ENCODE data around the gene ATXN2. TPM values are rescaled to one million over a fixed set of nuclear protein-coding genes. Genes with fewer than 3 reads are reported as not detected.
"Not testable (repeated sequence)": the region's sequence is repeated elsewhere in the genome, so short reads cannot be mapped to it uniquely, and the experiment has no call there.

Gene ATXN2
- total and polyA plus RNA-seq, 9 of the 15 experiments (the other 6 are each of a cell fraction or from before 2014, with no cell fraction given): 16.8 to 67.8 (median 29.3) TPM

DNA sequence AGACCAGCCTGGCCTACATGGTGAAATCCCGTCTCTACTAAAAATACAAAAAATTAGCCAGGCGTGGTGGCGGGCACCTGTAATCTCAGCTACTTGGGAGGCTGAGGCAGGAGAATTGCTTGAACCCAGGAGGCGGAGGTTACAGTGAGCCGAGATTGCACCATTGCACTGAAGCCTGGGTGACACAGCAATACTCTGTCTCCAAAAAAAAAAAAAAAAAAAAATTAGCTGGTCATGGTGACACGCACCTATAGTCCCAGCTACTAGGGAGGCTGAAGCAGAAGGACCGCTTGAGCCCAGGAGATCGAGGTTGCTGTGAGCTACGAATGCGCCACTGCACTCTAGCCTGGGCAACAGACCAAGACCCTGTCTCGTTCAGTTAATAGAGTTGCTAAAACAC, 3.7 kb upstream of the ATXN2 start:
- H3K36me3 ChIP-seq (ENCODE audit: control insufficient read depth, insufficient read depth, low read length); H3K9me3 ChIP-seq (replicated peaks; ENCODE audit: control insufficient read depth, insufficient read depth, low read depth, low read length); H3K27ac ChIP-seq (ENCODE audit: extremely low read depth, low read depth, low read length); H3K9ac ChIP-seq (ENCODE audit: insufficient read depth in 1 of 2, low read depth in 2 of 2, low read length in 2 of 2); H3K4me2 ChIP-seq (ENCODE audit: insufficient read depth, low read length); H2AFZ ChIP-seq (ENCODE audit: low read depth, low read length); DNase-seq (ENCODE audit: extremely low read depth in 1 of 4, low spot score in 3 of 4); in situ Hi-C loops (cut with MboI); H4K20me1 ChIP-seq (replicated peaks; ENCODE audit: control insufficient read depth, insufficient read depth, low read length); H3K9me1 ChIP-seq (ENCODE audit: control insufficient read depth, insufficient read depth, low read length); CTCF ChIA-PET (ENCODE audit: low intra/inter-chr PET ratio); ATAC-seq; H3K27me3 ChIP-seq (ENCODE audit: control insufficient read depth in 2 of 2, insufficient read depth in 2 of 2, low read length in 2 of 2); H3K4me3 ChIP-seq; intact Hi-C loops (cut with micrococcal nuclease); FAIRE-seq; BruUV-seq (replicated peaks): not testable (repeated sequence)
- Histone ChIP-seq H3K79me2 (ENCODE audit: control insufficient read depth, insufficient read depth, low read length) (peaks cover 24% of the 10 kb centered on the region), H3K4me1 (replicated peaks in 1 of 2; ENCODE audit: control insufficient read depth in 2 of 2, insufficient read depth in 2 of 2, low read length in 2 of 2) (peaks cover 0 to 14% of the 10 kb centered on the region in 2 experiments; a peak in 1 of 5 replicates)
- TF ChIP-seq TRIM24 (IDR thresholded peaks at IDR 0.05) (peak; percentile 44 to 57; a peak in 3 of 4 replicates), ZNF316 (IDR thresholded peaks at IDR 0.05) (peak; percentile 90), C11orf30 (IDR thresholded peaks at IDR 0.05; ENCODE audit: low read depth) (peak; percentile 53; the same call in 1 of the 2 replicates), ZNF384 (IDR thresholded peaks at IDR 0.05; ENCODE audit: low read depth, low read length) (peak; percentile 57; the same call in 1 of the 2 replicates), MAFG (tag; conservative IDR thresholded peaks at IDR 0.05) (peak; percentile 32; the same call in 1 of the 2 replicates)
- 82% methylated on average over 6 of the region's 11 CpGs for WGBS (ENCODE audit: insufficient coverage, low coverage, missing lambda C conversion rate)
- POLR2A ChIA-PET: interaction anchor here (0.9 kb wide), 1 partner anchor 12 kb away, joined by 4 read pairs; no protein-coding TSS in a partner anchor

DNA sequence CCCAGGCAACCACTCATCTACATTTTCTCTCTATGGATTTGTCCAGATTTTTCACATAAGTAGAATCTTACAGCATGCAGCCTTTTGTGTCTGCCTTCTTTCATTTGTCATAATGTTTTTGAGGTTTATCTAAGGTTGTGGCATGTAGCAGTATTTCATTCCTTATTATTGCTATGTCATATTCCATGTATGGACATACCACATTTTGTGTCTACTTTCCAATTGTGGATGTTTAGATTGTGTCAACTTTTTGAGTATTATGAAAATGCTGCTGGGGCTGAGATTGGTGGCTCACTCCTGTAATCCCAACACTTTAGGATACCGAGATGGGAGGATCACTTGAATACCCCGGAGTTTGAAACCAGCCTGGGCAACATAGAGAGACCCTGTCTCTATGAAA, 3.2 kb upstream of the ATXN2 start:
- H3K4me3 ChIP-seq: no peak overlapping the region
- H3K4me2 ChIP-seq (ENCODE audit: insufficient read depth, low read length): no peak overlapping the region
- in situ Hi-C loops (cut with MboI) (no loop called here), intact Hi-C loops (cut with micrococcal nuclease) (no loop called here)
- FAIRE-seq: peak; percentile 6
- no peaks in the 10 kb centered on the region for H3K27me3 ChIP-seq (ENCODE audit: control insufficient read depth in 2 of 2, insufficient read depth in 2 of 2, low read length in 2 of 2)
- H3K4me1 ChIP-seq (replicated peaks in 1 of 2; ENCODE audit: control insufficient read depth in 2 of 2, insufficient read depth in 2 of 2, low read length in 2 of 2): peaks cover 0 to 19% of the 10 kb centered on the region in 2 experiments; a peak in 1 of 5 replicates
- TF ChIP-seq MEIS2 (IDR thresholded peaks at IDR 0.05; ENCODE audit: partially characterized antibody): peak; percentile 26
- no peak for TF ChIP-seq HDAC8 (tag; IDR thresholded peaks at IDR 0.05)
- no peak overlapping the region for H3K27ac ChIP-seq (ENCODE audit: extremely low read depth, low read depth, low read length)
- DNase-seq (ENCODE audit: extremely low read depth in 1 of 4, low spot score in 3 of 4): no peak
- peaks cover 29% of the 10 kb centered on the region for H3K79me2 ChIP-seq (ENCODE audit: control insufficient read depth, insufficient read depth, low read length)
- no peak overlapping the region for H3K9ac ChIP-seq (ENCODE audit: insufficient read depth in 1 of 2, low read depth in 2 of 2, low read length in 2 of 2)
- peaks cover 4% of the 10 kb centered on the region; the same call in 1 of the 2 replicates for H4K20me1 ChIP-seq (replicated peaks; ENCODE audit: control insufficient read depth, insufficient read depth, low read length)
- no TSS peak for BruUV-seq (replicated peaks)
- H3K36me3 ChIP-seq (ENCODE audit: control insufficient read depth, insufficient read depth, low read length): no peaks in the 10 kb centered on the region; the same call in 2 of the 3 replicates
- H3K9me1 ChIP-seq (ENCODE audit: control insufficient read depth, insufficient read depth, low read length): no peaks in the 10 kb centered on the region
- POLR2A ChIA-PET: interaction anchor here (0.9 kb wide), 1 partner anchor 12 kb away, joined by 4 read pairs; no protein-coding TSS in a partner anchor
- H2AFZ ChIP-seq (ENCODE audit: low read depth, low read length): no peak overlapping the region
- CTCF ChIA-PET (ENCODE audit: low intra/inter-chr PET ratio): no interaction called here
- 84% methylated on average over 2 of the region's 2 CpGs for WGBS (ENCODE audit: insufficient coverage, low coverage, missing lambda C conversion rate)
- H3K9me3 ChIP-seq (replicated peaks; ENCODE audit: control insufficient read depth, insufficient read depth, low read depth, low read length): no peaks in the 10 kb centered on the region
- no peak for ATAC-seq

DNA sequence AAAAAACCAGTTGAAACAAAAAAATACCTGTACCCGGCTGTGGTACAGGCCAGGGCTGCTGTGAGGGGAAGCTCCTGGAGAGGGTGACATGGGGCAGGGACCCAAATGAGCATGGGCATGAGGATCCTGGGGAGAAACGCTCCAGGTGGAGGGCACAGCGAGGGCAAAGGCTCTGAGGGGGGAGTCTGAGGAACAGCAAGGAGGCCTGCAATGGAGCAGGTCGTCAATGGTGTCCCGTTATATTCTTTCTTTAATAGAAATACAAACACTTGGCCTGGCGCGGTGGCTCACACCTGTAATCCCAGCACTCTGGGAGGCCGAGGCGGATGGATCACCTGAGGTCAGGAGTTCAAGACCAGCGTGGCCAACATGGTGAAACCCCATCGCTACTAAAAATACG, 1.9 kb upstream of the ATXN2 start:
- H3K27ac ChIP-seq (ENCODE audit: extremely low read depth, low read depth, low read length); CTCF ChIA-PET (ENCODE audit: low intra/inter-chr PET ratio); H3K36me3 ChIP-seq (ENCODE audit: control insufficient read depth, insufficient read depth, low read length); in situ Hi-C loops (cut with MboI); intact Hi-C loops (cut with micrococcal nuclease); H3K27me3 ChIP-seq (ENCODE audit: control insufficient read depth in 2 of 2, insufficient read depth in 2 of 2, low read length in 2 of 2); DNase-seq (ENCODE audit: extremely low read depth in 1 of 4, low spot score in 3 of 4); FAIRE-seq; BruUV-seq (replicated peaks); H3K4me2 ChIP-seq (ENCODE audit: insufficient read depth, low read length); H3K9me3 ChIP-seq (replicated peaks; ENCODE audit: control insufficient read depth, insufficient read depth, low read depth, low read length); H3K9me1 ChIP-seq (ENCODE audit: control insufficient read depth, insufficient read depth, low read length); H2AFZ ChIP-seq (ENCODE audit: low read depth, low read length); H3K4me3 ChIP-seq; ATAC-seq: not testable (repeated sequence)
- Histone ChIP-seq H4K20me1 (replicated peaks; ENCODE audit: control insufficient read depth, insufficient read depth, low read length) (peaks cover 15% of the 10 kb centered on the region; the same call in 1 of the 2 replicates), H3K79me2 (ENCODE audit: control insufficient read depth, insufficient read depth, low read length) (peaks cover 42% of the 10 kb centered on the region), H3K4me1 (replicated peaks in 1 of 2; ENCODE audit: control insufficient read depth in 2 of 2, insufficient read depth in 2 of 2, low read length in 2 of 2) (peaks cover 0 to 22% of the 10 kb centered on the region in 2 experiments; a peak in 3 of 5 replicates), H3K9ac (ENCODE audit: insufficient read depth in 1 of 2, low read depth in 2 of 2, low read length in 2 of 2) (0 out of 4 replicates have a peak overlapping the region, but pooled peaks of 1 of the 2 experiments have one; percentile 60)
- POLR2A ChIA-PET: interaction anchor here (1.4 kb wide), 1 partner anchor 32 kb away, joined by 4 read pairs; no protein-coding TSS in a partner anchor
- WGBS (ENCODE audit: insufficient coverage, low coverage, missing lambda C conversion rate): 95% methylated on average over 8 of the region's 12 CpGs

All from K562 (cell line).